ENCODE results near the gene ADGRG4.
"Not testable (repeated sequence)": the region's sequence is repeated elsewhere in the genome, so short reads cannot be mapped to it uniquely, and the experiment has no call there.

ADGRG4 gene, protein sequence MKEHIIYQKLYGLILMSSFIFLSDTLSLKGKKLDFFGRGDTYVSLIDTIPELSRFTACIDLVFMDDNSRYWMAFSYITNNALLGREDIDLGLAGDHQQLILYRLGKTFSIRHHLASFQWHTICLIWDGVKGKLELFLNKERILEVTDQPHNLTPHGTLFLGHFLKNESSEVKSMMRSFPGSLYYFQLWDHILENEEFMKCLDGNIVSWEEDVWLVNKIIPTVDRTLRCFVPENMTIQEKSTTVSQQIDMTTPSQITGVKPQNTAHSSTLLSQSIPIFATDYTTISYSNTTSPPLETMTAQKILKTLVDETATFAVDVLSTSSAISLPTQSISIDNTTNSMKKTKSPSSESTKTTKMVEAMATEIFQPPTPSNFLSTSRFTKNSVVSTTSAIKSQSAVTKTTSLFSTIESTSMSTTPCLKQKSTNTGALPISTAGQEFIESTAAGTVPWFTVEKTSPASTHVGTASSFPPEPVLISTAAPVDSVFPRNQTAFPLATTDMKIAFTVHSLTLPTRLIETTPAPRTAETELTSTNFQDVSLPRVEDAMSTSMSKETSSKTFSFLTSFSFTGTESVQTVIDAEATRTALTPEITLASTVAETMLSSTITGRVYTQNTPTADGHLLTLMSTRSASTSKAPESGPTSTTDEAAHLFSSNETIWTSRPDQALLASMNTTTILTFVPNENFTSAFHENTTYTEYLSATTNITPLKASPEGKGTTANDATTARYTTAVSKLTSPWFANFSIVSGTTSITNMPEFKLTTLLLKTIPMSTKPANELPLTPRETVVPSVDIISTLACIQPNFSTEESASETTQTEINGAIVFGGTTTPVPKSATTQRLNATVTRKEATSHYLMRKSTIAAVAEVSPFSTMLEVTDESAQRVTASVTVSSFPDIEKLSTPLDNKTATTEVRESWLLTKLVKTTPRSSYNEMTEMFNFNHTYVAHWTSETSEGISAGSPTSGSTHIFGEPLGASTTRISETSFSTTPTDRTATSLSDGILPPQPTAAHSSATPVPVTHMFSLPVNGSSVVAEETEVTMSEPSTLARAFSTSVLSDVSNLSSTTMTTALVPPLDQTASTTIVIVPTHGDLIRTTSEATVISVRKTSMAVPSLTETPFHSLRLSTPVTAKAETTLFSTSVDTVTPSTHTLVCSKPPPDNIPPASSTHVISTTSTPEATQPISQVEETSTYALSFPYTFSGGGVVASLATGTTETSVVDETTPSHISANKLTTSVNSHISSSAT (N-terminal part only)

DNA sequence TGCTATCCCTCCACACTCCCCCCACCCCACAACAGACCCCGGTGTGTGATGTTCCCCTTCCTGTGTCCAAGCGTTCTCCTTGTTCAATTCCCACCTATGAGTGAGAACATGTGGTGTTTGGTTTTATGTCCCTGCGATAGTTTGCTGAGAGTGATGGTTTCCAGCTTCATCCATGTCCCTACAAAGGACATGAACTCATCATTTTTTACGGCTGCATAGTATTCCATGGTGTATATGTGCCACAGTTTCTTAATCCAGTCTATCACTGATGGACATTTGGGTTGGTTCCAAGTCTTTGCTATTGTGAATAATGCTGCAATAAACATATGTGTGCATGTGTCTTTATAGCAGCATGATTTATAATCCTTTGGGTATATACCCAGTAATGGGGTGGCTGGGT, at the start of gene ADGRG4:
Gene ADGRG4 (plus strand): TSS at position 243 of the 400 bp plus-strand sequence. CDS start 7,815 bp downstream, outside the sequence.
- DNase-seq: not testable (repeated sequence)

DNA sequence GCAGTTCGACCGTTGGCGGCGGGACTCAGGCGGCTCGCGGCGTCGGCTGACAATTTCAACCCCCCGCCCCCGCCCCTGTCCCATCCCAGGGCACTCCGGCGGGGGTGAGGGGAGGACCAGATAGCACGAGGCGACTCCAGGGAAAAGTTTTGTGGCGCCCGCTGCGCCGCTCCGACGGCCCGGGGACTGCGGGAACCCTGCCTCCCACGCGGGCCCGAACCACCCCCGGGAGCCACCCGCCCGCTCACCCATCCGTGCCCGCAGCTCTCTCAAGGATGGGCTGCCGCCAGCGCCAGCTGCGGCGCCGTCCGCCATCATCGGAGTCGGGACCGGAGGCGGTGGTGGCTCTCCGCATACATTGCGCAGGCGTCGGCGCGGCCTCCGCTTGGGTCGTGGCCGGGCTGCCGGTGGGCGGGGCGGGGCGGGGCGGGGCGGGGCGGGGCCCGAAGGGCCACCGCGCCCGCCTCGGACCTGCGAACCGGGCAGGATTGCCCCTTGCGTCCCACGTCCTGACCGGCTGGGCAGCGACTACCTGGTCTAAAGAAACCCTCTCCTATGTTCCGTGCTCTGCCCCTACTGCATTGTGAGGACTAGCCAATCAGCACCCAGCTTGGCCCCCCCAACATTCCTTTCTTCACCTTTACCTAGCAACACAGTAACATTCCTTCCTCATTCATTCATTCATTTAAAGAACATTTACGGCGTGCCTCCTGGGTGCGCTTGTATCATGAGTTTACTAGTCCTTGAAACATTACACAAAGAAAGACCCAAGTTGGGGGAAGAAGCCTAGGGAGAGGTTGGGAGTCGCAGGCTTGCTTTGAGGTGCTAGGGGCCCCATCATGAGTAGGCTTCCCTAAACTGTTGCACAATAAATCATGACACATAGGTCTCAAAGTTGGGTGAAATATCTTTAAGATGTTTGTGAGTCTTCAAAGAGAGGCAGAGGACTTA, 49.4 kb upstream of the ADGRG4 start, which contains the start of gene MAP7D3:
Gene MAP7D3 (minus strand): TSS at position 360 of the 951 bp plus-strand sequence. CDS start 42 bp downstream, at position 318.
- DNase-seq: peak; percentile 63 to 67

DNA sequence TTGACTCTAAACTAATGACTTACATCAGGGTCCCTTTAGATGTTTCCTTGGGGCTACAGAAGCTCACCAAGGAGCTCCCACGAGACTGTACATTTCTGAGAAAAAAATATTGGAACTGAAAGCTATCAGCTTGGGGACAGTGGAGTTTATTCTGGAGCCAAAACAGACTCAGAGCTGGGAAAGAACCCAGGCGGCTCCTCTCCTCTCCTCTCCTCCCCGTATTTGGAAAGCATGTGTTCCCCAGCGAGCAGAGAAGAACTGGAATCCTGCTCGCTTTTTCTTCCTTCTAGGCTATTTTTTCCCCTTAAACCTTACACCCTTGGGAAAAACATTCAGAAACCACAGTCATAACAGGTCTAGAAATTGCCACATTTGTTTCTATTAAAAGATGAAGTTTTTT, 45.2 kb upstream of the ADGRG4 start:
- DNase-seq: no peak

DNA sequence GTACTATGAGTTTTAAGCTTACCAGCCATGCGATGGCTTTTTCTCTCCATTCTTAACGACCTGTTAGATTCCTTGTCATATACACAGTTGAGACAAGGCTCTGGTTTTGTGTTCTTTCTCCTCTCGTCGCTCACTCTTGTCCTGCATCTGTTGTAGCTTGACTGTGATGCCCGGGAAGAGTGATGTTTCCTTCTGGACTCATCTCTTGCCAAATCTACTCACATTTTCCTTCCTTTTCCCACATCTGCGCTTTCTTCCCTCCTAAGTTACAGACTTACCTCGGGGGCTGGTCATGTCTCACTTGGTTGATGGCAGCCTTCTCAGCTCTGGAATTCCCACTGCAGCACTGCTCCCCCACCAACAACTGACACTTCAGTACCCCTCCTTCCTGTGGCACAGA, 44.7 kb upstream of the ADGRG4 start:
- DNase-seq: no peak

DNA sequence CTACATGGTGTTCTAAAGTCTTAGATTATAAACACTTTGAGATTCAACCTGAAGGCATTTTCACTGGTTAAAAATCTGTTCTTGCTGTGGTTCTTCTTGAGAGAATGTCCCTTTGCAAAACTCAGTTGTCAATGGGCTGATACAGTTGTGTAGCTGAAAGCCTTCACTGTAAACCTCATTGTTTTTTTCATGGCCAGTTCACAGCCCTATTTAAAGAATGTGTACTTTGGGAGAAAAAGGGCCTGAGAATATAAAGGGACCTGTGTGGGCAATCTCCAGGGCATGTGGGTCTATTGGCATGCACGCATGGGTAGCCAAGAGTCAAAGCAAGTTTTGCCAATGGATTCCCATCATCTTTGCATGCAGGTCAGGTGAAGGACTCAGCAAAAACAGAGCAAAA, 41.8 kb upstream of the ADGRG4 start:
- no peak for DNase-seq

DNA sequence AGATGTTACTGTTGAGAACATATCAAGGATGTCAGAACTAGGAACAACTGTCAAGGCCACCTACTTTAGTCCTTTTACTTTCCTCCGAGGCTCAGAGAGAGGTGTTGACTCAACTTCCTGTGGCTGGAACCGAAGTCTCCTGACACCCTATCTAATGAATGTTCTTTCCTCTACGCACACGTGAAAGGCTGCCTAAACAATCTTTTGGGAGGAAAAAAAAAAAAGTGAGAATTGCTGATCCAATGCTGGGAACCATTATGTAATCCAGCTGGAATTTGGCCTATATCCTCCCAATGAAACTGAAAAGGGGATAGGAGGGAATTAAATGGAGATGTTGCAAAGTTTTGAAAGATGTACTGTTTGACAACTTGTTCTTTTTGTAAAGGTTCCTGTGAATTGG, 41.2 kb upstream of the ADGRG4 start:
- no peak for DNase-seq

DNA sequence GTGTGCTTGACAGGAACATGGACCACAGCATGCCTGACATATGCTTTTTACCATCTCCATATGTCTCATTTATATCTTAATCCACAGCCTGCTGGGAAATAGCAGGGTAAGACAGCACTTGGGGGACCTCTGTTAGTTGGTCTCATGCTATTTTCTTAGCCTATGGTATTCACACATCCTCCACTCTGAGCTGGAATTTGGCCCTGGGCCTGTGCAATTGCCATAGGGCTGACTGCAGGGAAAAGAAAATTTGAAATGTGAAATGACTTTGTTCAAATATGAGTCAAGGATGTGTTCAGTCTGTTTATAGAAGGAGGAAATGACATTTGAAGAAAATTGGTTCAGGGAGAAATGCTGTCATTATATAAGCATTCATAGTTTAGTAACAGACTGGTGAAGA, 40.0 kb upstream of the ADGRG4 start:
- DNase-seq: no peak

DNA sequence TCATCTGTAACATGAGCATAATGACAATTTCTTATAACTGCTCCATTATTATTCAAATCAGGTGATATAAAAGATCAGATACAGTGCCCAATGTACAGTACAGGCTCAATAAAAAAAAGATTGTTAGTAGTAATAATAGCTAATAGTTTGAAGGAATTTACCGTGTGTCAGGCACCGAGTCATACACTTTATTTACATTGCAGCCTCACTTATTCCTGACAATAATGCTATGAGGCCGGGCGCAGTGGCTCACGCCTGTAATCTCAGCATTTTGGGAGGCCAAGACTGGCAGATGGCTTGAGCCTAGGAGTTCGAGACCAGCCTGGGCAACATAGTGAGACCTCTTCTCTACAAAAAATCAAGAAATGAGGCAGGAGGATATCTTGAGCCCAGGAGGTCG, 39.4 kb upstream of the ADGRG4 start:
- DNase-seq: no peak

DNA sequence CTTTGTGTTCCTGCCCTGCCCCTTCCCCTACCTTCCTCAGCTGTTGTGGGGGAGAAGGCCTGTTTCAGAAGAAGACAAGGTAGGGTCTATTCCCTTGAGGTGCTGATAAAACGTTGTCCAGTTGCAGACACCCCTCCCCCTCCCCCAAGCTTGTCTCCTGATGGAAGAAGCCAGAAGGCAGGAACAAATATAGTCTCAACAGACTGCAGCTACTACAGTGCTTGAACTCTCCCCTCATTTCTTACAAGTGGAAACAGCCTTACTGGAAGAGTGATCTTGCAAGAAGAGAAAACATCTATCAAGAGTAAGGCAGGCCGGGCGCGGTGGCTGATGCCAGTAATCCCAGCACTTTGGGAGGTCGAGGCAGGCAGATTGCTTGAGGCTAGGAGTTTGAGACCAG, 38.5 kb upstream of the ADGRG4 start:
- no peak for DNase-seq

DNA sequence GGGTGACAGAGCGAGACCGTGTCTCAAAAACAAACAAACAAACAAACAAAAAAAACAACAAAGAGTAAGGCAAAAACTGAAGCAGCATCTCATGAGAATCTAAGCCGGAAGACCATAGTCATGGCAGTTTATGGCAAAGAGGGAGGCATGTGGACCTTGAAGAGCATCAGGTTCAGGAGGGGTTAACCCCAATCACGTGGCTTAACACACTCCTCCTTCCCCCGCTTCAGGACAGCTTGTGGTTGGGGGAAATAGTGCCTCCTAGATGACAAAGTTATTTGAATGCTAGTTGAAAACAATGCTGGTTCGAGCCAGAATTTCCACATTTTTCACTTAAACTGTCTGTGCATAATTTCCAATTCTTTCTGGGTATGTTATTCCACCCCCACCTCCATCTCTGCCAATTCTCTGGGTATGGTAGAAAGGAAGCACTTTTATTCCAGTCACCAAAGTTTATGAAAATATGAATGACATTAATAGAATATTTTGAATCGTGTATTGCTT, 37.9 kb upstream of the ADGRG4 start:
- DNase-seq: no peak

DNA sequence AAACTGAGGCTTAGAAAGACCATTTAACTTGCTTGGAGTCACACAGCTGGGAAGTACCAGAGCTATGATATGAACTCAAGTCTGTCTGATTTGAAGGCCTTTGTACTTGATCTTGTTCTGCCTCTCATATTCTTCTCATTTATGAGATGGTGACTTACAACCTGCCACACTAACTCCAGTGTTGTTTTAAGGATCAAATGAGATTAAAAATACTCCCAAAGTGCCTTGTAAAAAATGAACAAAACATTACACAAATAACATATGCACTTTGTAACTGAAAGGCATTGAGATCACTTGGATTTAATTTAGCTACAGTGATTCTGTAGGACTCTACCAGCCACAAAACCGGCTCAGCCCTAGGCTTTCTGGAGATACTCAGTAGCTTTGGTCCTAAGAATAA, 33.9 kb upstream of the ADGRG4 start:
- no peak for DNase-seq

DNA sequence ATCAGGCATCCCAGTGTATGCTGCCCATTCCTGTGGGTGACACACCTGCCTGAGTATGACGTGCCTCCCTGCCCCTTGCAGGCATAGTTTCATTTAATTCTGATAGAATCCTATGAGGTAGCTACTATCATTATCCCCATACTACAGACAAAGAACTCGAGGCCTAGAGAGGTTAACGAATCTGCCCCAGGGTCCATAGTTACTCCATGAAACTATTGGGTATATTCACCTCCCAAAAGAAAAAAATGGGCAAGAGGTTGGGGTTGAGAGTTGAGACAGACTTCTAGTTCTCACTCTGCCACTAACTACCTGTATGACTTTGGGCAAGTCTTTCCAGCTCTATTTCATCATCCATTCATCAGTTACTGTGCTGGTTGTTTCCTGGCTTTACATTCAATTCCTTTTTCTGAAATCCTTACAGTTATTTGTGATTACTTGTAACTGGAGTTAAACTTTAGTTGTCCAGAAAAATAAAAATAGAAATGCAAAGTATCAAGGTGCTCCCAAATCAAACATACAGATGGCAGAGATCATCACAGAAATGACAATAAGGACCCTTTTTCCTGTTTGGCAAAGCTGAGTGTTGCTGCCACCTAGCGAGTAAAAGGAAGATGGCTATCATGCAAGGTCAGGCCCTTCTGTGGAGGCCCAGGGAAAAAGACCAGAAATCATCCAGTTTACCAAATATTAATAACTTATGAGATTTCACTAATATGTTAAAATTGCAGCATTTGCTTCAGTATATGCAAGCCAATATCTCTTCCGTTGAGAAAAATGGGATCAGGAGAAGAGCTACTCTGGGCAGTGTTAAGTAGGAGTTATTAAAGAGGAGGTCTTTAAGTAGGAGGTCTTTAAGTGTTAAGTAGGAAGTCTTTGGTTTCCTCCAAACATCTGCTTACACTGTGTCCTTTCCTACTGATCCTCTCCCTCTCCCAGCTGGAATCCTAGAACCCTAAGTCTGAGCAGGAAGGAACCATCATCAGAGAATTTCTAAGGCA, 32.4 kb upstream of the ADGRG4 start:
- peak; percentile 32 to 48 for DNase-seq

DNA sequence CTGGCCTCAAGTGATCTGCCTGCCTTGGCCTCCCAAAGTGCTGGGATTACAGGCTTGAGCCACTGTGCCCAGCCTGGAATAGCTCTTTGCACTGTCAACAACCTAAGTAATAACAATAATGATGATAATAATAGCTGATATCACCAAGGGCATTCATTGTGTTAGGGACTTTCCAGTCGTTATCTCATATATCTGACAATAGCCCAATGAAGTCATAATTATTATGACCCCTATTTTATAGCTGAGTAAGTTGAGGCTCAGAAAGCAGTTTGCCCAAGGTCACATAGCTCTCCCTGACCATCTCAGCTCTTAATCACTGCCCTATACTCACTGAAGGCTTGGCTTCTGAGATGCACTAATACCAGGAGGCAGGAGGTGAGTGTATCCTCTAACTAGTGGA, 30.8 kb upstream of the ADGRG4 start:
- no peak for DNase-seq

DNA sequence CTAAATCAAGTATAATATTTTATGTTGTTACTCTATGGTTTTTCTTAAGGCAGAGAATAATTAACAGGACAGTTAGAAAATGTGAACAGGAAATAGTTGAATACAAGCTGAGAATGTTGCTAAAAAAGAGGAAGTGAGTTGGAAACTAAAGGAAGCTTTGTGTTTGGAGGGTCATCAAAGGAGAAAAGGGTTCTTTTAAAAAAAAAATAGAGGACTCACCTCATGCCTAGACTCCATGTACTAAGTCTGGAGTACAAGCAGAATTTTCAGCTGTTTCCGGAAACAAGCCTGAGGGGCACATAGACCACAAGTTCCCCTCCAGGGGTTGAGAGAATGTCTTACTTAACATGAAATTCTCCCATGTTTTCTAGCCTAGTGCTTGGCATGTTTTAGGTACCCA, 29.5 kb upstream of the ADGRG4 start:
- DNase-seq: no peak

DNA sequence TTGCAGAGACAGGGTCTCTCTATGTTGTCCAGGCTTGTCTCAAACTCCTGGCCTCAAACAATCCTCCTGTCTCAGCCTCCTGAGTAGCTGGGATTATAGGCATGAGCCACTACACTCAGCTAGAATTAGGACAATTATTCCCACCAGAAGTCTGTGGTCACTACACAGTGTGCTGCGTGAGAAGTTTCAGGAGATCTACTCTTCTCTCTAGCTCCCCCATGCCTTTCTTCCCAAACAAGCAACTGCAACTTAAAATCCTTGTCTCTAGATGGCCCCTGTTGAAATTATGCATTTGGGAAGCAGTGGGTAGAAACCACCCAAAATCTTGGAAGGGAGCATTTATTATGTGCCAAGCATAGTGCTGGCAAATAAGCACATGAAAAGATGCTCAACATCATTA, 28.4 kb upstream of the ADGRG4 start:
- no peak for DNase-seq

DNA sequence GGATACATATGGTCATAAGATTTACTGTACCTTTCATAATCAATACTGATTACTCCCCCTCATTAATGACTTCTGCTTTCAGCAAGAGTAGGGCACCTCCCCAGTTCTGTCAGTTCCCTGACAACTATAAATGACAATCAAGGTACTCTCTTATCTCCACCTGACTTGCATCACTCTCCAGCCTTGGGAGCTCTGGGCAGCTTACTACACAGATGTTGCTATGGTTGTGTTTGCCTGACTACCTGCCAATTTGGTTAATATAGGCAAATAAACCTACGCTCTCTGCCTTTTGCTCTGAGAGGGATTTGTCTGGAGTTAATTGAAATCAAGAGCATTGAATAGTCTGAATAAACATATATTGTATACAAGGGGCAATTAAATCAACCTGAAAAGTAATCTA, 26.8 kb upstream of the ADGRG4 start:
- no peak for DNase-seq

DNA sequence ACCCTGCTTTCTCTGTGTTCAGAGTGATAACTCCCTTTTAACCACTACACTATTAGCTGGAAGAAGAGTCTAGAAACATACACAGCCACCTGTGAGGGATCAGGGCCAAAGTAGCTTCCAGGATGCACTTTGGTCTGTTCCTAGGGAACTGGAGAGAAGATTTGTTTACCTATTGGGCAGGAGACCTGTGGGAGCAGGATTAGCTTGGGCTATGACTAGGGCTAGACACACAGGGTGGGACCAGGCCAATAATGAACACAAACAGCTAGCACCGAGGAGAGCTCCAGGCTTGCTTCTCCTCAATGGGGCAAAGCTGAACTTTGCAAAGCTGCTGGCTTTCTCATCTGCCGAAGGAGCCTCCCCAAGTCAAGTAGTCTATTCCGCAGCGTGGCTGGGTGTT, 25.2 kb upstream of the ADGRG4 start:
- no peak for DNase-seq

DNA sequence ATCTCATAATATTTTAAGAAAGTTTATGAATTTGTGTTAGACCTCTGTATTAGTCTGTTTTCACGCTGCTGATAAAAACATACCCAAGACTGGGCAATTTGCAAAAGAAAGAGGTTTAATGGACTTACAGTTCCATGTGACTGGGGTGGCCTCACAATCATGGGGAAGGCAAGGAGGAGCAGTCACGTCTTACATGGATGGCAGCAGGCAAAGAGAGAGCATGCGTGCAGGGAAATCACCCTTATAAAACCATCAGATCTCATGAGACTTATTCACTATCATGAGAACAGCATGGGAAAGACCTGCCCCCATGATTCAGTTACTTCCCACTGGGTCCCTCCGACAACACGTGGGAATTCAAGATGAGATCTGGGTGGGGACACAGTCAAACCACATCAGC, 14.4 kb upstream of the ADGRG4 start:
- not testable (repeated sequence) for DNase-seq

DNA sequence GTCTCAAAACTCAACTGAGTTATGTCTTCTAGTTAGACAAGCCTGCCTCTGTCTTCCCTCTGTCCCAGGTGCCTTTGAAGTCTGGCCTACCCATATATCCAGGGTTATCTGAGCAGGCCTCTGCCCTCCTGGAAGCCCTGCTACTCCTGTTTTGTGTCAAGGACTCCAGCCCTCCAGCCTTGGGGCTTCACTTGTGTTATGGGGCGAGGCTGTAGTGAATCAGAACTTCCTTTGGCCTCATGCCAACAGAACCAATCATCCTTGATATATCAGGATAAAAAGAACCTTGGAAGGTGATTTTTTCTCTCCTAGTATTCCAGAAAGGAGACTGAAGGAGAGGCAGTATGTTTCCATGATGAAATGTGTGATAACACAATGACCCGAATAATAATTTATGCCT, 8.9 kb upstream of the ADGRG4 start:
- no peak for DNase-seq

DNA sequence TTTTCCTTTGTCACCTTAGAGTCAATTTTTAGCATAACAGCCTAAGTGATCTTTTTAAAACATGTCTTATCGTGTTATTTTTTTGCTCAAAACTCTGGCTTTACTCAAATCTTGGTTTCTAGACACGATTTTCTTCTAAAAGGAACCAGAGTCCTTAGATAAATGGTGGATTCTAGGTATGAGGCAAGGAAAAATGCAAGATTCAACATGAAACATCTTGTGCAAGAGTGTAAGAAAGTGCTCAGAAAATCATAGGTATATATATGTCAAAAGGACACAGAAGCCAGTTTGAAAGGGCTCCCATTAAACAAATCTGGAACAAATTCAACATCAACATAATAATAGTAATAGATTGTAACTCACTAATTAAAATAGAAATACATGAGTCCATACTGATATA, 8.1 kb upstream of the ADGRG4 start:
- DNase-seq: no peak

Measured in stimulated activated CD4-positive, alpha-beta T cell treated with anti-CD3 and anti-CD28 coated beads, Interleukin-2, amount 100 ng/mL, for 24 hours (primary cell).